ENCODE data around the gene B4GALT3. TPM values are rescaled to one million over a fixed set of nuclear protein-coding genes. Genes with fewer than 3 reads are reported as not detected.

The B4GALT3 gene
- total and polyA plus RNA-seq, 9 of the 15 experiments (the other 6 are each of a cell fraction or from before 2014, with no cell fraction given): 31.2 to 103 (median 46.1) TPM

DNA sequence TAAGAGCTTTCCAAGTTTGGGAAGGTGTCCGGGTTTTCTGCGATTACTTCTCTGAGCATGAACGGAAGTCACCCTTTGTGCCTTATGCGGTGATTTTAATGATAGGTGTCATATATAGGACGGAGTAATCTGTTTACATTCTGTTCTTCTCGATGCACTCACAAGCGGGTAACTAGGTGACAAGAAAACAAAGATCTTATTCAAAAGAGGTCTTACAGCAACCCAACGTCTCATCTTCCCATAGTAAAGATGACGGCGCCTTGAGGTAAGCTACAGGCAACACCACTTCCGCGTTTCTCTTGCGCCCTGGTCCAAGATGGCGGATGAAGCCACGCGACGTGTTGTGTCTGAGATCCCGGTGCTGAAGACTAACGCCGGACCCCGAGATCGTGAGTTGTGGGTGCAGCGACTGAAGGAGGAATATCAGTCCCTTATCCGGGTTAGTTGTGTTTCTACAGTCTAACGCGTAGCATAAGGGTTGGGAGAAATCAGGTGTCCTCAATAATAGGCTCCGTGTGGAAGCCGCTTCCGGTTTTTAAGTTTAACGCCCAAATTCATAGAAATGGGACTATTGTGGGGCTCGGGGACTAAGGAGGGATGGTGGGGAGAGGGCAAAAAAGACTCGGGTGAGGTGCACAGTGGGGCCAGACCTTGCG is 23.5 kb downstream of the B4GALT3 start, which contains the start of gene UFC1 (continued):
- TF ChIP-seq MNT (conservative IDR thresholded peaks at IDR 0.05) (peak; percentile 89 to 93), RBBP5 (IDR thresholded peaks at IDR 0.05; ENCODE audit: borderline replicate concordance, insufficient read depth, low read length, poor library complexity, severe bottlenecking) (peak; percentile 88), MYBL2 (IDR thresholded peaks at IDR 0.05; ENCODE audit: low read depth) (peak; percentile 42; the same call in 1 of the 2 replicates), MYBL2 (CRISPR knock-in tag; IDR thresholded peaks at IDR 0.05; ENCODE audit: borderline replicate concordance) (no peak), CXXC5 (CRISPR knock-in tag; IDR thresholded peaks at IDR 0.05) (peak; percentile 75), ATF1 (CRISPR knock-in tag; IDR thresholded peaks at IDR 0.05) (no peak), ATF1 (tag; IDR thresholded peaks at IDR 0.05) (peak; percentile 88), TAF1 (IDR thresholded peaks at IDR 0.05; ENCODE audit: control insufficient read depth, extremely low read depth, insufficient read depth, low read length, severe bottlenecking) (peak; percentile 97), SMARCE1 (IDR thresholded peaks at IDR 0.05) (no peak), KDM1A (IDR thresholded peaks at IDR 0.05) (no peak), SREBF1 (IDR thresholded peaks at IDR 0.05; ENCODE audit: borderline replicate concordance, low read depth, low read length) (peak; percentile 68; the same call in 1 of the 2 replicates), CREB3L1 (IDR thresholded peaks at IDR 0.05; ENCODE audit: borderline replicate concordance, low read depth) (peak; percentile 97), ZNF24 (IDR thresholded peaks at IDR 0.05) (peak; percentile 8; the same call in 1 of the 2 replicates), DNMT1 (IDR thresholded peaks at IDR 0.05) (0 out of 2 replicates have a peak, but pooled peaks have one; percentile 14), NR2F6 (CRISPR knock-in tag; IDR thresholded peaks at IDR 0.05) (no peak), JUN (IDR thresholded peaks at IDR 0.05; ENCODE audit: borderline replicate concordance, low read depth, low read length) (no peak), JUN (CRISPR knock-in tag; IDR thresholded peaks at IDR 0.05; ENCODE audit: borderline replicate concordance) (peak; percentile 76; the same call in 1 of the 2 replicates), CCAR2 (IDR thresholded peaks at IDR 0.05; ENCODE audit: low read depth, low read length) (no peak), TAF15 (IDR thresholded peaks at IDR 0.05; ENCODE audit: low read depth, low read length) (no peak), GABPA (tag; conservative IDR thresholded peaks at IDR 0.05; ENCODE audit: low read depth) (peak; percentile 99), NR2C2 (CRISPR knock-in tag; IDR thresholded peaks at IDR 0.05) (no peak), NR2C2 (tag; IDR thresholded peaks at IDR 0.05) (peak; percentile 93), TAF9B (IDR thresholded peaks at IDR 0.05; ENCODE audit: partially characterized antibody) (peak; percentile 98), SIN3B (IDR thresholded peaks at IDR 0.05; ENCODE audit: low read depth) (peak; percentile 20; the same call in 1 of the 2 replicates)
- TF ChIP-seq, protein P1, sequence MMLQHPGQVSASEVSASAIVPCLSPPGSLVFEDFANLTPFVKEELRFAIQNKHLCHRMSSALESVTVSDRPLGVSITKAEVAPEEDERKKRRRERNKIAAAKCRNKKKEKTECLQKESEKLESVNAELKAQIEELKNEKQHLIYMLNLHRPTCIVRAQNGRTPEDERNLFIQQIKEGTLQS (IDR thresholded peaks at IDR 0.05): no peak; the same call in 1 of the 2 replicates
- TF ChIP-seq, protein P1 (CRISPR knock-in tag; conservative IDR thresholded peaks at IDR 0.05): peak; percentile 73; the same call in 1 of the 2 replicates

Data from K562 (cell line).